GM18951 (cell line): ENCODE results near the gene ASPG.

Experiments used
- POLR2A ChIP-seq: IDR thresholded peaks from 4 replicates; pipeline ENCODE4 v1.6.1; 2011; ENCODE audit warnings: mild to moderate bottlenecking; ENCODE audit not compliant: insufficient read length, insufficient read depth; ENCODE audit errors: extremely low read depth
- in situ Hi-C: fragments of 300-500 bp; cut with MboI; formaldehyde crosslinking; loops from one replicate; pipeline ENCODE4 v1.12.0; 2022; ENCODE audit warnings: low sequenced_read_pairs, mixed read lengths, inconsistent platforms; ENCODE audit not compliant: unreplicated experiment

Gene ASPG

DNA sequence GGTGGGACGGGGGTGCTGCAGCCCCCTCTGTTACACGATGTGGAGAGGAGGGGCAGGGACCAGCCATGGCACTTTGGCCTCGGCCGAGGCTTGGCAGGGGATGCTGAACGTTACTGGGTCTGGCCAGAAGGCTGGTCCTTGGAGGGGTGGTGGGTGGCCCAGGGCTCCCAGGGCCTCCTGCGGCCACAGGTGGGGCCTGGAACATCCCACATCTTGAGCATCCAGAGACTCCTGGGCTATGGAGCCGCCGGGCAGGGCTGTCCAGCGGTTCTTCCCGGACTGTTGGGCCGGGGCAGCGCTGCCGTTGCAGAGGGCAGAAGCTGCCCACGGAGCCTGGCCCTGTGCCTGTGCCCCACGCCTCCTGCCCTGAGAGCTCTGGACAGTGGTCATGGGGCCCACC is 68.7 kb downstream of the ASPG start:
- in situ Hi-C loops = no loop called here
- no peak for TF ChIP-seq POLR2A

DNA sequence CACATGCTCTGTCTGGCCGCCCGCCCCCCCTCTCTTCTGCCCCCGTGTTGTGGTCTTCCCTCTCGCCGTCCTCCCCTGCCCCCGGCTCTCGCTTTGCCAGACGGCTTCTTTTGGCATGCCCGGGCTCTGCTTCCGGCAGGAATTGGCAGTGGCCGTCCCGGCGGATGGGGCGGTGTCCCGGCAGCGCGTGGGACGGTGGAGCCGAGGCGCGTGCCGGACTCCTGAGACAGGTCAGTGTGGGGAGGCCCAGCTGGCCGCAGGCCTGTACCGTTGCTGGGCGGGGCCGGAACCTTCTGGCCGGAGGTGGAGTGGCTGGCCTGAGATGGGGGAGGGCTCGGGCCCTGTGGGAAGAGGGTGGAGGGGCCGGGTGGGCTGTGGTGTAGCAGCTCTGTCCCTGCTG is 70.0 kb downstream of the ASPG start:
- in situ Hi-C loops = no loop called here
- no peak for TF ChIP-seq POLR2A

DNA sequence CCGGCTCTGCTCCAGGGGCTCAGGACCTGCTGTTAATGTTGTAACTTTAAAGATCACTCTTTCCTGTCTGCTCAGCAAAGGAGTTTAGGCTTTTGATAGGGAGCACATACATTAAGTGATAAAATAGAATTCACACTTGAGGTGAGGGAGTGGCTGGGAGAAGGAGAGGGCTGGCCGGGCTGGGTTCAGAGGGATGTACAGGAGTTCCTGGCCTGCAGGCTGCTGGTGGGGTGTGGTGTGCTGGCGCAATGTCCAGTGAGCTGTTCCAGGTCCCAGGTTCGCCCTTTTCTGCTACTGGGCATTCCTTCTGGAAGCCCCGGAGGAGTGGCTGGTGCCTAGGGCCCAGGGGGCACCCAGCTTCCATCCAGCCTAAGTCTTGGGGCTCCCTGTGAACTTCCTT is 70.6 kb downstream of the ASPG start:
- in situ Hi-C loops = no loop called here
- TF ChIP-seq POLR2A = no peak

DNA sequence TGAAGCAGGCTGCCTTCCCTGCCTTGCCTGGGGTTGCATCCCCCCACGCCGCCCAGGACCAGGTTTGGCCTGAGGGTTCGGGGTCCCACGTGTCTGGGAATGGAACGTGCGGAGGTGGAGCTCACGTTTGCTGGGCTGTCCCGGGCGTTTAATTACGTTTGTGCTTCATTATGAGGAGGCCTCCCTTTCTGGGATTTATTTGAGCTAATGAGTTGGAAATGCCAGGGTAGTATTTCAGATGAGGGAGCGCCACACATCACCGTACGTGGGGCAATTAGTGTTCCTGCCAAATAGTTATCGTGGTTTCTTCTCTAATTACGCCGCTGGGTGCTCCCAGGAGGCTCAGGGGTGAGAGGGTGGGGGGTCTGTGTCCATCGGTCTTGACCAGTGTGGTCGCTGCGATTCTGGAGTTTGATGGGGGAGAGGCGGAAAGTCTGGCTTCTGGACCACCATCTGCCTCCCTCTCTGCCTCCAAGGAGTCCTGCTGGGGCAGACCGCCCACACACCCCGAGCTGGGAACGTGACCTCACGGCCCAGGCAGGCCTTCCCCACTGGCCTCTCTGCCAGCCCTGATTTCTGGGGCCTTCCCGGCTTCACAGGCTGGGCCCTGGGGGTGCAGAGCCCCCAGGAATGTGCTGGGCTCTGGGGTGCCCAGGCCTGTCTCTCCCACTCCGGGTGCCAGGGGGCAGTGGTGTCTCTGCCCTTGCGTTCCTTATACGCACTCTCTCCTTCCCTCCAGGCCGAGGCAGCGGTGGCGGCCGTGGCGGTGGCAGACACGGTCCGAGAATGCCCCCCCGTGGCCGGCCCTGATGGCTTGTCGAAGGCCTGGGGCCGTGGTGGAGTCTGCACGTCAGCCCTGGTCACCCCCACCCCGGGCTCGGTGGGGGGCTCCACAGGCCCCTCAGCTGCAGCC is 71.8 kb downstream of the ASPG start:
- TF ChIP-seq POLR2A = no peak
- in situ Hi-C loops = no loop called here

DNA sequence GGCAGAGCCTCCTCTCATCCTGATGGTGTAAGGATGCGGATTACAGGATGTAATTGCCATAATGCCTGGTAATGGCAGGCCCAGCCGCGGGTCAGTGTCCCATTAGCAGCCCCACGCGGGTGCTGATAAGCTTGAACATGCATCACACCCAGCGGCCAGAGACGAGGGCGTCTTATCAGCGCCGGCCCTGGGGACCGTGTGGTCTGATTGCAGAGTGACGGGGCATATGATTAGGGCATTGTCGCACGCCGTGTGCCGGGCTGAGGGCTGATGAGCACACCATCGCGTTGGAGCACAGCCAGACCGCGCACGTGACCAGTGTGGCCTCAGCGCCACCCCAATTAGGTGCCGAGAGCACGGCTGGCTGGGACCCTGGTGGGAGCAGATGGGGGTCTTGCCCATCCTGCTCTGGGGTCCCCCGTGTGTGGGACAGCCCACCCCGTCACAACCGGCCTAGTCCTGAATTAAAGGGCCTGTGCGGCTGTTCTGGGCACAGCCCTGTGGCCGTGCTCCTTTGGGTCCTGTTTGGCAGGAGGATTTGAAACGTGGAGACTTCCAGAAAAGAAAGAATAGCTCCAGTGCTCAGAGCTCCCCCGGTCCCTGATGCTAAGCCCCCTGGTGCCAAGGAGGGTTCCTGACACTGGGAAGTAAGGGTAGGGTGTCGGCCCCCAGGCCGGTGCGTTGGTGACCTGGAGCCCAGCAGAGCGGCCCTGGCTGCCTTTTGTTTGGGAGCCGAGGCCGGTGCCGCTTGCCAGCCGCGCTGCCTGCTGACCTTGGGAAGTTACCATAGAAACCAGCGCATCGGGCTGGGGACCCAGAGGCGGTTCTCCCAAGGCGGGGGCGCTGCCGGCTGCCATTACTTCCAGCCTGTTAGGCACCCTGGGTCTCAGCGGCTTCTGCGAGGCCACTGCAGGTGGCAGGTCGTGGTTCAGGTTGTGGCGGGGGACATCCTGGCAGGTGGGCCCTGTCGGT is 73.6 kb downstream of the ASPG start:
- in situ Hi-C loops = no loop called here
- no peak for TF ChIP-seq POLR2A

DNA sequence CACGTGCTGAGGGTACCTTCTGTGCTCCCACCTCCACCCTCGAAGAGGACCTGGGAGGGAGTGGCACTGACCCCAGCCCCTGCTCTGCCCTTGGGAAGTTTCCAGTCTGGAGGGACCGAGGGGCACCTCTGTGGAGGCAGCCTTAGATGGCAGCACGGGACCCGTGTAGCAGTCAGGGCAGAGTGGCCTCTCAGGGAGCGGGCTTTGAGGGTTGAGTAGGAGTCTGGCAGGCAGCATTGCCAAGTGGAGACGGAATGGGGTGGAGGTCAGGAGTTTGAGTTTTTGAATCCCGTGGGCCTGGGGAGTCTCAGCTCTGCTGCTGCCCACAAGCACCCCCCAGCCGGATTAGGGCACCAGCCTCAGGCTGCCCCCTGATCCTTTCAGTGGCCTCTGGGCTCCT is 74.5 kb downstream of the ASPG start:
- in situ Hi-C loops = no loop called here
- no peak for TF ChIP-seq POLR2A

DNA sequence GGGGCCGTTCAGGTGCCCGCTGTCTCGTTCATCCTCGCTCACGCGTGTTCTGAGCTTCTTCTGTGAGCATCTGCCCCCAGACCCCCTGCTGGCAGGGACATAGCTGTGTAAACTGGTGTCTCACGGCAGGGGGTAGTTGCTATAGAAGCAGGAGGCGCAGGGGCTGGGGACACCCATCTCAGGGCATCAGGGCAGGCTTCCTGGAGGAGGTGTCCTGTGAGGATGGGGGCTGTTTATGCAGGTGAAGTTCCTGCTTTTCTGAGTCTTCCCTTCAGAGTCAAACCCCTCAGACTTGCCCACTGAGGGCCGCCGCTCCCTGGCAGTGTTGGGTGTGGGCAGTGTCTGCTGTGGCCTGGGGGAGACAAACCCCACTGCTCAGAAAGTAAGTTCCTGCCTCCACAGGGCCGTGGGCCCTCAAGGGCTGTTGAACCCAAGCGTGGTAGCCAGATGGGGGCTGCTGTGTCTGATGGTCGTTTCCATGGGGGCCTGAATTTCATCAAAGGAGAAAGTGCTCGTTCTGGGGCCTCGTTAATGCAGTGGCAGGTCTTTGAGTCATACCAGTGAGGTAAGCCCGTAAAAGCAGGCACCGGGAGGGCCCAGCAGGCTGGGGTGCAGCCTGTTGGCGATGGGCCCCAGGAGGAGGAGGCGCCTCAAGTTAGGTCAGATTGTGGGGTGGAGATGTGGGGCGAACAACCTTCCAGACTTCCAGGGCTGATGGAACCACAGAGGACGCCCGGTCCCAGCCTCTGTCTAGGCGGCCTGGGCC is 76.3 kb downstream of the ASPG start:
- TF ChIP-seq POLR2A = no peak
- in situ Hi-C loops = no loop called here

DNA sequence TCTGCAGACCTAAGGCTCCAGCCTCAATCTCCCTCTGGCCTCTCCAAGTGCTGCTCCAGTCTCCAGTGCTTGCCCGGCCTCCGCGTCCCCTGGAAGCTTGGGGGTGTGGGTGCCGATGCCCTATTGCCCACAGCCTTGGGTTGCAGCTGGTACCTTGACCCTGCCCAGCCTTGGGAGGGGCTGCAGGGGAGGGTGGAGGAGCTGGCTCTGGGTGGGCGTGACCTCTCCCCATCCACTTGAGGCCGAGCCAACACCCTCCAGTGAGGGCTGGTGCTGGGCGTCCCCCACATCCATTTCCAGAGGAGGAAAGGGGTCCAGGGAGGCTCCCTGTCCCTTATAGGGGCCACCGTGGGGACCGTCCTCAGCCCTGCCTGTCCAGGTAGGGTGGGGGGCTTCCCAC is 77.0 kb downstream of the ASPG start:
- no peak for TF ChIP-seq POLR2A
- in situ Hi-C loops = no loop called here

DNA sequence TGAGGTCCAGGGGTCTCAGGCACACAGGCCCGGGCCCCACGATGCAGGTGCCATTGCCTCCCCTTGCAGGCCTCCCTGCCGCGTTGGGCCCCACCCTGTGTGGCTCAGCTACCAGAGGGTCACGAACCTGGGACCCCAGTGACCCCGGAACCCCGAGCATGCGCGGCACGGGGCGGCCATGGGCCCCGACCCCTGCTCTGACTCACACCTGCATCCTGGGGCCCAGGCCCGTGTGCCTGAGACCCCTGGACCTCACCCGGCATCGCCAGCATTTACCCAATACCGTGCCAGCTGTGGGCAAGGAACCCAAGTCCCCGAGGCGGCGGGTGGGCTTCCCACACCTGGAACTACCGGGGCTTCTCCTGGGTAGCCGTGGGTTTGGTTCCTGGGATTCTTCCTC is 78.0 kb downstream of the ASPG start:
- no peak for TF ChIP-seq POLR2A
- in situ Hi-C loops = no loop called here

DNA sequence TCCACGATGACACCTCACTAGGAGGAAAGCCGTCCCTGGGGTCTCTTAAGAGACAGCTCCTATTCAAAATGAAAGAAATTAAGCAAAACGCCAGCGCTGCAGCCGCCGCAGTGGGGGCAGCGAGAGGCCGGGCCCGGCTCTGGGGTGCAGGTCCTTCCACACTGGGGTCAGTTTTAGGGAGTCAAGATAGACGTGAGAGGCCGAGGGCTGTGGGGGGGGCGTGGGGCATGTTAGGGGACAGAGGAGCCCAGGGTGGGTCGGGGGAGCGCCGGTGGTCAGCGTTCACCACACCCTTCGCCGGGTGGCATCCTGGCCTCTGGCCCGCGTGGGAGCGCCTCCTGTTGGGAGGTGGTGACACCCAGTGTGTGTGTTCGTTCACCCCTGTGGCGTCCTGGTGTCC is 78.5 kb downstream of the ASPG start:
- no peak for TF ChIP-seq POLR2A
- in situ Hi-C loops = no loop called here

DNA sequence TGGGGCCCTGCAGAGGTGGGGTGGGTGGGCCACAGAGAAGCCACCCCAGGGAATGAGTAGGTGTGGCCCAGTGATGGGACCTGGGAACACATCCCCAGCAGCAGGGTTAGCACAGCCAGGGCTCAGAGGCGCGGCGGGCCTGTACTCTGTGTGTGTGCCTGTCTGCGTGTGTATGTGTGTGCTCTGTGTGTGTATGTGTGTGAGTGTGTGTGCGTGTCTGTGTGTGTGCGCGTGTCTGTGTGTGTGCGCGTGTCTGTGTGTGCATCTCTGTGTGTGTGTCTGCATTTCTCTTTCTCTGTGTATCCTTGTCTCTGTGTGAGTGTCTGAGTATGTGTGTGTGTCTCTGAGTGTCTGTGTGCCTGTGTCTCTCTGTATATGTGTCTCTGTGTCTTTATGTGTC is 79.0 kb downstream of the ASPG start:
- in situ Hi-C loops = no loop called here
- no peak for TF ChIP-seq POLR2A
